GM21390 (cell line): ENCODE results near the gene KCND2.

Experiments
- ATAC-seq: cut with Tn5 transposase; IDR thresholded peaks from one replicate; pipeline ENCODE4 v1.9.1; 2021; ENCODE audit not compliant: unreplicated experiment

Gene KCND2

GRCh38 chr7:120582916-120583315 is 309.9 kb downstream of the KCND2 start:
- no peak for ATAC-seq

GRCh38 chr7:120583899-120584586 is 311.1 kb downstream of the KCND2 start:
- no peak for ATAC-seq

GRCh38 chr7:120586571-120586970 is 313.6 kb downstream of the KCND2 start:
- no peak for ATAC-seq

GRCh38 chr7:120587243-120587642 is 314.3 kb downstream of the KCND2 start:
- ATAC-seq: no peak

- ATAC-seq: no peak
Measured at GRCh38 chr7:120588416-120588815, 315.4 kb downstream of the KCND2 start.

- ATAC-seq: no peak
Measured at GRCh38 chr7:120588862-120589261, 315.9 kb downstream of the KCND2 start.

- no peak for ATAC-seq
Measured at GRCh38 chr7:120600607-120601006, 327.6 kb downstream of the KCND2 start.

GRCh38 chr7:120603366-120603765 is 330.4 kb downstream of the KCND2 start:
- ATAC-seq: no peak

GRCh38 chr7:120609136-120609753 is 336.3 kb downstream of the KCND2 start:
- ATAC-seq: no peak

GRCh38 chr7:120611975-120612374 is 339.0 kb downstream of the KCND2 start:
- ATAC-seq: no peak

GRCh38 chr7:120615703-120616102 is 342.7 kb downstream of the KCND2 start:
- no peak for ATAC-seq

- ATAC-seq: peak; percentile 65
Measured at GRCh38 chr7:120617275-120617674, 344.3 kb downstream of the KCND2 start.

- no peak for ATAC-seq
Measured at GRCh38 chr7:120628251-120628650, 355.3 kb downstream of the KCND2 start.

GRCh38 chr7:120639884-120640283 is 366.9 kb downstream of the KCND2 start:
- no peak for ATAC-seq

GRCh38 chr7:120645966-120646365 is 373.0 kb downstream of the KCND2 start:
- no peak for ATAC-seq

- no peak for ATAC-seq
Measured at GRCh38 chr7:120654241-120654640, 381.3 kb downstream of the KCND2 start.

GRCh38 chr7:120658516-120658915 is 385.5 kb downstream of the KCND2 start:
- no peak for ATAC-seq

GRCh38 chr7:120662291-120662690 is 389.3 kb downstream of the KCND2 start:
- no peak for ATAC-seq

- ATAC-seq: no peak
Measured at GRCh38 chr7:120665068-120665467, 392.1 kb downstream of the KCND2 start.

- no peak for ATAC-seq
Measured at GRCh38 chr7:120675076-120675475, 402.1 kb downstream of the KCND2 start.

- ATAC-seq: no peak
Measured at GRCh38 chr7:120677535-120677934, 404.6 kb downstream of the KCND2 start.

- no peak for ATAC-seq
Measured at GRCh38 chr7:120680985-120681384, 408.0 kb downstream of the KCND2 start.

GRCh38 chr7:120684463-120684862 is 411.5 kb downstream of the KCND2 start:
- no peak for ATAC-seq
